ENCODE measurements around the gene ERBB4.

ERBB4 gene

GRCh38 chr2:211836409-211836808, 702.2 kb downstream of the ERBB4 start:
- FAIRE-seq, result no peak
- TF ChIP-seq POLR2A (IDR thresholded peaks at IDR 0.05; ENCODE audit: low read depth, low read length), result no peak
- no peak for DNase-seq (ENCODE audit: insufficient read length, low spot score)

GRCh38 chr2:211835695-211836094, 702.9 kb downstream of the ERBB4 start:
- FAIRE-seq (no peak), DNase-seq (ENCODE audit: insufficient read length, low spot score) (no peak)
- no peak for TF ChIP-seq POLR2A (IDR thresholded peaks at IDR 0.05; ENCODE audit: low read depth, low read length)

GRCh38 chr2:211833582-211834279, 704.9 kb downstream of the ERBB4 start:
- no peak for TF ChIP-seq POLR2A (IDR thresholded peaks at IDR 0.05; ENCODE audit: low read depth, low read length)
- no peak for FAIRE-seq
- no peak for DNase-seq (ENCODE audit: insufficient read length, low spot score)

GRCh38 chr2:211829725-211830124, 708.9 kb downstream of the ERBB4 start:
- TF ChIP-seq POLR2A (IDR thresholded peaks at IDR 0.05; ENCODE audit: low read depth, low read length), result no peak
- FAIRE-seq, result no peak
- DNase-seq (ENCODE audit: insufficient read length, low spot score), result no peak

- FAIRE-seq, result no peak
- TF ChIP-seq POLR2A (IDR thresholded peaks at IDR 0.05; ENCODE audit: low read depth, low read length), result no peak
- DNase-seq (ENCODE audit: insufficient read length, low spot score), result no peak
Observed at GRCh38 chr2:211823886-211824479, 714.6 kb downstream of the ERBB4 start.

GRCh38 chr2:211822686-211823335, 715.8 kb downstream of the ERBB4 start:
- FAIRE-seq (no peak), DNase-seq (ENCODE audit: insufficient read length, low spot score) (no peak)
- no peak for TF ChIP-seq POLR2A (IDR thresholded peaks at IDR 0.05; ENCODE audit: low read depth, low read length)

GRCh38 chr2:211816754-211817153, 721.8 kb downstream of the ERBB4 start:
- DNase-seq (ENCODE audit: insufficient read length, low spot score), result no peak
- no peak for TF ChIP-seq POLR2A (IDR thresholded peaks at IDR 0.05; ENCODE audit: low read depth, low read length)
- FAIRE-seq, result no peak

GRCh38 chr2:211812587-211812986, 726.0 kb downstream of the ERBB4 start:
- DNase-seq (ENCODE audit: insufficient read length, low spot score) (no peak), FAIRE-seq (no peak)
- TF ChIP-seq POLR2A (IDR thresholded peaks at IDR 0.05; ENCODE audit: low read depth, low read length), result no peak

GRCh38 chr2:211802666-211803065, 735.9 kb downstream of the ERBB4 start:
- FAIRE-seq (no peak), DNase-seq (ENCODE audit: insufficient read length, low spot score) (no peak)
- no peak for TF ChIP-seq POLR2A (IDR thresholded peaks at IDR 0.05; ENCODE audit: low read depth, low read length)

- FAIRE-seq, result no peak
- DNase-seq (ENCODE audit: insufficient read length, low spot score), result no peak
- no peak for TF ChIP-seq POLR2A (IDR thresholded peaks at IDR 0.05; ENCODE audit: low read depth, low read length)
Observed at GRCh38 chr2:211800001-211800400, 738.6 kb downstream of the ERBB4 start.

- DNase-seq (ENCODE audit: insufficient read length, low spot score) (no peak), FAIRE-seq (no peak)
- no peak for TF ChIP-seq POLR2A (IDR thresholded peaks at IDR 0.05; ENCODE audit: low read depth, low read length)
Observed at GRCh38 chr2:211798868-211799267, 739.7 kb downstream of the ERBB4 start.

- no peak for DNase-seq (ENCODE audit: insufficient read length, low spot score)
- FAIRE-seq, result no peak
- TF ChIP-seq POLR2A (IDR thresholded peaks at IDR 0.05; ENCODE audit: low read depth, low read length), result no peak
Observed at GRCh38 chr2:211793690-211794089, 744.9 kb downstream of the ERBB4 start.

GRCh38 chr2:211789982-211790381, 748.6 kb downstream of the ERBB4 start:
- DNase-seq (ENCODE audit: insufficient read length, low spot score) (no peak), FAIRE-seq (no peak)
- TF ChIP-seq POLR2A (IDR thresholded peaks at IDR 0.05; ENCODE audit: low read depth, low read length), result no peak

GRCh38 chr2:211766689-211767088, 771.9 kb downstream of the ERBB4 start:
- DNase-seq (ENCODE audit: insufficient read length, low spot score) (no peak), FAIRE-seq (peak; percentile 45)
- TF ChIP-seq POLR2A (IDR thresholded peaks at IDR 0.05; ENCODE audit: low read depth, low read length), result no peak

- DNase-seq (ENCODE audit: insufficient read length, low spot score) (no peak), FAIRE-seq (no peak)
- no peak for TF ChIP-seq POLR2A (IDR thresholded peaks at IDR 0.05; ENCODE audit: low read depth, low read length)
Observed at GRCh38 chr2:211762479-211762878, 776.1 kb downstream of the ERBB4 start.

All from H54 (cell line).